Ovary (tissue), 3 donors: ENCODE results near the gene TMEM270.

Experiments used
- EP300 ChIP-seq: sonication (generic); formaldehyde crosslinking; IDR thresholded peaks from one replicate; pipeline ENCODE4 v1.6.1; 2017; ENCODE audit warnings: antibody characterized with exemption
- POLR2A ChIP-seq: fragments of 450-650 bp; IDR thresholded peaks from one replicate; pipeline ENCODE4 v1.6.1; 2017; ENCODE audit warnings: antibody characterized with exemption, mild to moderate bottlenecking, moderate library complexity
- TF ChIP-seq, protein P1 (sequence below), 3 donors: fragments of 450-650 bp in 2 of 3; fragments of 200-600 bp in 1 of 3; IDR thresholded peaks; one replicate each; pipeline versions ENCODE4 v1.5.1 to v1.8.0; 2016 to 2022; ENCODE audit warnings: antibody characterized with exemption in 3 of 3, mild to moderate bottlenecking in 1 of 3
- donor health status: DM: no; HTN: no; CAD: no.

DNA sequence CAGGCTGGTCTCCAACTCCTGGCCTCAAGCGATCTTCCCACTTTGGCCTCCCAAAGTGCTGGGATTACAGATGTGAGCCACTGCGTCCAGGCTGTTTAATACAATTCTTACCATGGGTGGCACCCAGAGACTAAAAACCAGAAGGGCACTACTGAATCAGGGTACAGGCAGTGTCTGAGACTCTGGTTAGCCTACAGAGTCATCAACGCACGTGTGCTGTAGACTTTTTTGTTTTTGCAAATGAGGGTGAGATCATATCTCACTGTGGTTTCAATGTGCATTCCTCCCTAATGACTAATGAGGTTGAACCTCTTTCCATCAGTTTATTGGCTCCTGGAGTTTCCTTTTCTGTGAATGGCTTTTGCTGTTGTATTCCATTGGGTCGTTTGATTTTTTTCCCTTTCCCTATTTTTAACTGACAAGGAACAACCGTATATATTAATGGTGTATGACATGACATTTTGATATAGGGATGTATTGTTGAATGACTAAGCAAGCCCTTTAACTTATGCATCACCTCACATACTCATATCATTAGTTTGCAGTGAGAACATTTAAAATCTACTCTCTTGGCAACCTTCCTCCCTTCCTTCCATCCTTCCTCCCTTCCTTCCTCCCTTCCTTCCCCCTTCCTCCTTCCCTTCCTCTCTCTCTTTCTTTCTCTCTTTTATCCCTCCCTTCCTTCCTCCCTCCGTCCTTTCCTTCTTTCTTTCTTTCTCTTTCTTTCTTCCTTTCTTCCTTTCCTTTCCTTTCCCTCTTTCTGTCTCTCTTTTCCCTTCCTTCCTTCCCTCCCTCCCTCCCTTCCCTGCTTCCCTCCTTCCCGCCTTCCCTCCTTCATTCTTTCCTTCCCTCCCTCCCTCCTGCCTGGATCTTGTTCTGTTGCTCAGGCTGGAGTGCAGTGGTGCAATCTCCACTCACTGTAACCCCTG is 9.3 kb upstream of the TMEM270 start:
- TF ChIP-seq POLR2A: no peak
- TF ChIP-seq, protein P1, sequence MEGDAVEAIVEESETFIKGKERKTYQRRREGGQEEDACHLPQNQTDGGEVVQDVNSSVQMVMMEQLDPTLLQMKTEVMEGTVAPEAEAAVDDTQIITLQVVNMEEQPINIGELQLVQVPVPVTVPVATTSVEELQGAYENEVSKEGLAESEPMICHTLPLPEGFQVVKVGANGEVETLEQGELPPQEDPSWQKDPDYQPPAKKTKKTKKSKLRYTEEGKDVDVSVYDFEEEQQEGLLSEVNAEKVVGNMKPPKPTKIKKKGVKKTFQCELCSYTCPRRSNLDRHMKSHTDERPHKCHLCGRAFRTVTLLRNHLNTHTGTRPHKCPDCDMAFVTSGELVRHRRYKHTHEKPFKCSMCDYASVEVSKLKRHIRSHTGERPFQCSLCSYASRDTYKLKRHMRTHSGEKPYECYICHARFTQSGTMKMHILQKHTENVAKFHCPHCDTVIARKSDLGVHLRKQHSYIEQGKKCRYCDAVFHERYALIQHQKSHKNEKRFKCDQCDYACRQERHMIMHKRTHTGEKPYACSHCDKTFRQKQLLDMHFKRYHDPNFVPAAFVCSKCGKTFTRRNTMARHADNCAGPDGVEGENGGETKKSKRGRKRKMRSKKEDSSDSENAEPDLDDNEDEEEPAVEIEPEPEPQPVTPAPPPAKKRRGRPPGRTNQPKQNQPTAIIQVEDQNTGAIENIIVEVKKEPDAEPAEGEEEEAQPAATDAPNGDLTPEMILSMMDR (IDR thresholded peaks at IDR 0.05): no peak
- TF ChIP-seq EP300: no peak
